Left lung (tissue), 10 donors: Measurements from ENCODE around the gene BAAT. TPM values are rescaled to one million over a fixed set of nuclear protein-coding genes. Genes with fewer than 3 reads are reported as not detected.

Experiments
- ATAC-seq: fragments of 200-7000 bp; cut with Tn5 transposase; one replicate; pipeline ENCODE4 v1.9.1; 2020; ENCODE audit warnings: moderate library complexity
- DNase-seq, 4 donors: peaks; one replicate each; pipeline ENCODE4 v3.0.0-alpha.2; 2013 to 2020
- H3K27ac ChIP-seq, 2 donors: fragments of 200-600 bp; sonication (generic) in 1 of 2; one replicate each; pipeline versions ENCODE4 v1.5.0 to v1.8.0; 2020 to 2021
- H3K27me3 ChIP-seq, 2 donors: fragments of 200-600 bp; sonication (generic) in 1 of 2; one replicate each; pipeline versions ENCODE4 v1.5.0 to v1.8.0; 2020 to 2021
- H3K36me3 ChIP-seq, 2 donors: fragments of 200-600 bp; sonication (generic) in 1 of 2; one replicate each; pipeline versions ENCODE4 v1.5.0 to v1.8.0; 2020 to 2021
- H3K4me1 ChIP-seq, 2 donors: fragments of 200-600 bp; one replicate each; pipeline ENCODE4 v1.8.0; 2021
- H3K4me3 ChIP-seq, 2 donors: fragments of 200-600 bp; sonication (generic) in 1 of 2; one replicate each; pipeline versions ENCODE4 v1.5.0 to v1.8.0; 2020 to 2021; ENCODE audit warnings: mild to moderate bottlenecking in 1 of 2
- H3K9me3 ChIP-seq, 2 donors: fragments of 200-600 bp; sonication (generic) in 1 of 2; one replicate each; pipeline versions ENCODE4 v1.5.0 to v1.8.0; 2020 to 2021
- CTCF ChIP-seq, 2 donors: fragments of 200-600 bp; sonication (generic) in 1 of 2; IDR thresholded peaks; one replicate each; pipeline versions ENCODE4 v1.5.0 to v1.8.0; 2021; ENCODE audit warnings: antibody characterized with exemption in 2 of 2
- intact Hi-C, 2 donors: fragments of 100-400 bp; cut with DNase I; formaldehyde crosslinking; loops; one replicate each; pipeline versions ENCODE4 v1.11.2 to v1.14.2; 2022
- polyA plus RNA-seq, 6 donors: library from polyadenylated mRNA; unstranded; fragments of 120-200 nt; gene quantifications; one replicate each; pipeline ENCODE4 v1.2.1, GENCODE V29; 2013; ENCODE audit not compliant: insufficient read length in 6 of 6
- total RNA-seq, 2 donors: library from RNA; stranded (reverse); fragmentation: NEBNext Ultra II Directional; extraction: Animal tissue kit (Norgen Biotek cat#: 25700); gene quantifications; one replicate each; pipeline ENCODE4 v1.2.1, GENCODE V29; 2021
- donor health status: DM: no; HTN: yes; CAD: no.
- donor health status: DM: no; HTN: no; CAD: no.

Gene BAAT
- total and polyA plus RNA-seq, 8 donors = 0.28 to 18.6 (median 0.67) TPM

GRCh38 chr9:101409079-101409477, 24.3 kb upstream of the BAAT start:
- H3K4me3 ChIP-seq = no peak overlapping the region
- no peak for TF ChIP-seq CTCF (IDR thresholded peaks at IDR 0.05)
- peaks cover 13 to 58% of the 10 kb centered on the region in 2 donors for H3K36me3 ChIP-seq
- DNase-seq (no peak), ATAC-seq (no peak)
- intact Hi-C loops = no loop called here
- no peaks in the 10 kb centered on the region for H3K27me3 ChIP-seq
- H3K9me3 ChIP-seq = peaks cover 27 to 98% of the 10 kb centered on the region in 2 donors
- H3K4me1 ChIP-seq = no peaks in the 10 kb centered on the region
- H3K27ac ChIP-seq = no peak overlapping the region

GRCh38 chr9:101408374-101409078, 23.7 kb upstream of the BAAT start:
- Histone ChIP-seq H3K4me1 (no peaks in the 10 kb centered on the region), H3K4me3 (no peak overlapping the region)

GRCh38 chr9:101403516-101404285, 18.9 kb upstream of the BAAT start:
- H3K36me3 ChIP-seq = peaks cover 13 to 87% of the 10 kb centered on the region in 2 donors
- no peaks in the 10 kb centered on the region for H3K27me3 ChIP-seq
- intact Hi-C loops = no loop called here
- no peak for DNase-seq
- H3K9me3 ChIP-seq = peaks cover 13 to 56% of the 10 kb centered on the region in 2 donors
- no peak for TF ChIP-seq CTCF (IDR thresholded peaks at IDR 0.05)
- H3K4me3 ChIP-seq = no peak overlapping the region
- no peak overlapping the region for H3K27ac ChIP-seq
- ATAC-seq = no peak
- H3K4me1 ChIP-seq = peaks cover 12 to 28% of the 10 kb centered on the region in 2 donors

More at GRCh38 chr9:101408374-101409078, 23.7 kb upstream of the BAAT start:
- H3K9me3 ChIP-seq = peaks cover 27 to 98% of the 10 kb centered on the region in 2 donors
- peaks cover 13 to 64% of the 10 kb centered on the region in 2 donors for H3K36me3 ChIP-seq
- no peak overlapping the region for H3K27ac ChIP-seq
- DNase-seq = no peak
- ATAC-seq = no peak
- no peaks in the 10 kb centered on the region for H3K27me3 ChIP-seq
- intact Hi-C loops = no loop called here
- no peak for TF ChIP-seq CTCF (IDR thresholded peaks at IDR 0.05)

GRCh38 chr9:101400120-101400519, 15.3 kb upstream of the BAAT start:
- Histone ChIP-seq H3K4me3 (peak overlapping the region in 1 of 2 donors; percentile 85), H3K27me3 (no peaks in the 10 kb centered on the region), H3K36me3 (peaks cover 0 to 51% of the 10 kb centered on the region in 2 donors), H3K9me3 (peaks cover 0 to 20% of the 10 kb centered on the region in 2 donors), H3K4me1 (peaks cover 21 to 56% of the 10 kb centered on the region in 2 donors), H3K27ac (peak overlapping the region; percentile 81 to 83)
- peak in 1 of 4 donors; percentile 14 for DNase-seq
- no peak for ATAC-seq
- TF ChIP-seq CTCF (IDR thresholded peaks at IDR 0.05) = no peak
- intact Hi-C loops = no loop called here

GRCh38 chr9:101399643-101399970, 14.8 kb upstream of the BAAT start:
- peaks cover 0 to 15% of the 10 kb centered on the region in 2 donors for H3K9me3 ChIP-seq
- H3K4me3 ChIP-seq = peak overlapping the region; percentile 53 to 85
- H3K4me1 ChIP-seq = peaks cover 21 to 57% of the 10 kb centered on the region in 2 donors
- DNase-seq (no peak), ATAC-seq (no peak)
- intact Hi-C loops = no loop called here
- peaks cover 0 to 46% of the 10 kb centered on the region in 2 donors for H3K36me3 ChIP-seq
- peak overlapping the region; percentile 81 to 83 for H3K27ac ChIP-seq
- H3K27me3 ChIP-seq = no peaks in the 10 kb centered on the region
- TF ChIP-seq CTCF (IDR thresholded peaks at IDR 0.05) = no peak
